Small intestine (tissue), 7 donors: ENCODE results near the gene KDM7A. TPM values are rescaled to one million over a fixed set of nuclear protein-coding genes. Genes with fewer than 3 reads are reported as not detected.
"Not testable (repeated sequence)": the region's sequence is repeated elsewhere in the genome, so short reads cannot be mapped to it uniquely, and the experiment has no call there.

Experiments
- DNase-seq, 2 donors: peaks; one replicate each; pipeline versions ENCODE4 v3.0.0 to v3.0.0-alpha.2; 2013
- FAIRE-seq: peaks from 2 replicates; lab custom pipeline; 2012; peaks lifted over from hg19 to GRCh38; lab: Jason Lieb, UNC
- H3K27ac ChIP-seq, 3 donors: one replicate each; pipeline ENCODE4 v1.5.1; 2013; ENCODE audit warnings: low read length in 2 of 3, mild to moderate bottlenecking in 2 of 3, control low read depth in 1 of 3, inconsistent platforms in 1 of 3, low read depth in 1 of 3, moderate library complexity in 1 of 3
- H3K27me3 ChIP-seq, 3 donors: one replicate each; pipeline ENCODE4 v1.6.1; 2013; ENCODE audit warnings: low read length in 3 of 3, inconsistent platforms in 1 of 3; ENCODE audit not compliant: control insufficient read depth in 3 of 3, insufficient read depth in 3 of 3
- H3K36me3 ChIP-seq, 3 donors: one replicate each; pipeline ENCODE4 v1.6.1; 2013; ENCODE audit warnings: low read length in 3 of 3, inconsistent platforms in 1 of 3, low read depth in 1 of 3, mild to moderate bottlenecking in 1 of 3, moderate library complexity in 1 of 3; ENCODE audit not compliant: control insufficient read depth in 3 of 3, insufficient read depth in 2 of 3
- H3K4me1 ChIP-seq, 3 donors: one replicate each; pipeline ENCODE4 v1.6.1; 2013; ENCODE audit warnings: low read length in 2 of 3, inconsistent platforms in 1 of 3, low read depth in 1 of 3, mild to moderate bottlenecking in 1 of 3, moderate library complexity in 1 of 3; ENCODE audit not compliant: control insufficient read depth in 3 of 3, insufficient read depth in 2 of 3
- H3K4me3 ChIP-seq, 3 donors: one replicate each; pipeline ENCODE4 v1.5.1; 2013; ENCODE audit warnings: low read length in 3 of 3, control low read depth in 1 of 3, inconsistent platforms in 1 of 3, low read depth in 1 of 3, mild to moderate bottlenecking in 1 of 3, moderate library complexity in 1 of 3
- H3K9me3 ChIP-seq, 2 donors: one replicate each; pipeline ENCODE4 v1.6.1; 2013; ENCODE audit warnings: low read depth in 1 of 2, low read length in 1 of 2; ENCODE audit not compliant: control insufficient read depth in 2 of 2, insufficient read depth in 1 of 2
- WGBS, 3 donors: extraction: QIAGEN DNeasy Blood & Tissue Kit; methylation state at CpG; one replicate each; pipeline ENCODE4 v1.1.7; 2013; 5-methylcytosine and 5-hydroxymethylcytosine counted together
- polyA plus RNA-seq, 4 donors: library from polyadenylated mRNA; stranded (reverse) in 3 of 4; unstranded in 1 of 4; fragments of 200-250 nt in 3 of 4; fragments of 120-200 nt in 1 of 4; gene quantifications; one replicate each; pipeline versions ENCODE4 v1.2.1 to v1.2.3, GENCODE V29; 2013
- donor health status: healthy with polysubstance abuse.
- donor health status: control.
- donor health status: control.
- donor health status: Bipolar disorder and iron deficiency.
- donor health status: healthy.

The KDM7A gene
- polyA plus RNA-seq, 4 donors = 6.2 to 14.1 (median 7.9) TPM

DNA sequence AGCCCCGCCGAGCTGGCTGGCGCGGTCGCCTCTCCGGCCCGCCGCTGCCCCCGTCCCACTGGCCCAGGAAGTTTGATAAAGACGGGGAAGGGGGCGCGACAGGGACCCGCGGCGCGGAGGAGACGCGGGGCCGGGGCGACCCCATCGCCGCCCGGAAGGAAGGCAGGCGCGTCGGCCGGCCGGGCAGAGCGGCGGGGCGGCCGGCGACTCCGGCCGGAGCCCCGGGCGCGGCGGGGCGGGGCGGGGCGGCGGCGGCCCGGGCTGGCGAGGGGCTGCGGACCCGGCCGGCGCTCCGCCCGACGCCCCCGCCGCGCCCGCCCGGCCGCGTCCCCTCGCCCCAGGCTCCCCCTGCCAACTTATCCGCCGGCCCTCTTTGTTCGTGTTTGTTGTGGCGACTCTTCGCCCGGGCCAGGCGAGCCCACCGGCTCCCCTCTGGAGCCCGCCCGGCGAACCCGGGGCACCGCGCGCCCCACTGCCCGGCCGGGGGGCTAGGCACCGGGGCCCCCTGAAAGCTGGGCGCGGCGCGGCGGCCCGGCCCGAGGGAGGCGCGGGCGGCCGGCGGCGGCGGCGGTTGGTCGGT lies 571 bp downstream of the KDM7A start:
- Histone ChIP-seq H3K4me3 (peak overlapping the region; percentile 59 to 100 (median 100)), H3K36me3 (no peaks in the 10 kb centered on the region), H3K27ac (peak overlapping the region; percentile 76 to 99 (median 97)), H3K27me3 (no peaks in the 10 kb centered on the region), H3K9me3 (peaks cover 0 to 5% of the 10 kb centered on the region in 2 donors), H3K4me1 (peaks cover 0 to 4% (median 0%) of the 10 kb centered on the region in 3 donors)
- no peak for FAIRE-seq
- WGBS, 3 donors = 0 to 1% (median 1%) methylated on average over 10 to 95 of the region's 95 CpGs
- DNase-seq = no peak

DNA sequence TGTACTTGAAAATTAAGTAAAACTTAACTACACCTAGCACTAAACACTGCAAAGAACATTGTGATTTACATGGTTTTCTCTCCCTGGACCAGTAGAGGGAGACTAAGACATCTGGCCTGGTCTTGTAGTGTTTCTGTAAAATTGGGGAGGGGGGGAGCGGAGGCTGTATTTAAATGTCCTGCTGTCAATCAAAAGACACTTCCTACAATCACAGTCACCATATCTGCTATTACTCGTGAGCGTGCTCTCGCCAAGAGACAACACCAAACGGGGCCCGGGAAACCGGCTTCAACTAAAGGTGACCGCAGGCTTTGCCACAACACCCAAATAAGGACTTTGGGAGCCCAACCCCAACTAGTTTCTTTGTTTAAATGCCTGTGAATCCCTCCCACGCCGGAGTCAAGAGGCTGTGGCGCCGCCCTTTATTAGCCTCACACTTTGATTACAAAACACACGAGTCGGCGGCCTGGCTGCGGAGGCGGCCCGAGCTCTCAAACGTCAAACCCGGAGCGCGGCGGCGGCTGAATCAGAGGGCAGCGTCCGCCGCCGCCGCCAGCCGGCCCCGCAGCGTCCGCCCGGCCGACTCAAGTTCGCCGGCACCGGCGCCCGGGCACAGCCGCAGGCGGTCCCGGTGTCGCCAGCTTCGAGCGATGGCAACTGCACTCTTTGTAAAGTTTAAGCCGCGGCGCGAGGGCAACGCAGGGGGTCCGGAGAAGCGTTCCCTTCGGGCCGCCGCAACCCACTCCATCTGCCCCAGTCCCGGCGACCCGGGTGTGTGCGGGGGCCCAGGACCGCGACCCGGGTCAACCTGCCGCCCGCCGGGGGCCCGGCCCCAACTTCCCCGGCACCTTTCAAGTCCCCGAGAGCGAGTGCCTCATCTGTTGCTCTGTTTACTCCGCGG lies 1.3 kb downstream of the KDM7A start:
- 0% methylated on average over 54 to 72 of the region's 72 CpGs for WGBS, 3 donors
- H3K36me3 ChIP-seq = no peaks in the 10 kb centered on the region
- H3K27me3 ChIP-seq = no peaks in the 10 kb centered on the region
- peaks cover 4 to 6% (median 4%) of the 10 kb centered on the region in 3 donors for H3K4me1 ChIP-seq
- peak overlapping the region; percentile 76 to 99 (median 97) for H3K27ac ChIP-seq
- FAIRE-seq (no peak), DNase-seq (peak; percentile 94 to 97)
- H3K9me3 ChIP-seq = peaks cover 0 to 5% of the 10 kb centered on the region in 2 donors
- H3K4me3 ChIP-seq = peak overlapping the region; percentile 59 to 100 (median 100)

DNA sequence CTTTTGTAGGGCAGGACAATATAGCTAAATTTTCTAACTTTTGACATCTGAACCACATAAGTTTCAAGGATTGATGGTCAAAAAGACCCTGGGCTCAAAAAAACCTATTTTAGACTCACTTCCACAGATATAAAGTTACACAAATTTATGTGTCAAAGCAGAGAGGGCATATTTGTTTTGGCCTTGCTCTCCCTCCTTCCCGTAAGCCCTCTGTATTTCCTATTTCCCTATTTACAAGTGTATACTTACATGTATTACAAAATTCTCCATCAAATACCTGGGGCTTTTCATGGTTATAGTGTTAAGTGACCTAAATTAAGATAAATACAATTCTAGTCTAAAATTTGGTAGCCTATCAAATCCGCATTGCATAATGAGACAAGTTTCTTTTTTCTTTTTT lies 2.6 kb downstream of the KDM7A start:
- no peak overlapping the region for H3K4me3 ChIP-seq
- whole genome bisulfite sequencing, 3 donors = 78 to 85% (median 80%) methylated on average over 2 of the region's 2 CpGs

DNA sequence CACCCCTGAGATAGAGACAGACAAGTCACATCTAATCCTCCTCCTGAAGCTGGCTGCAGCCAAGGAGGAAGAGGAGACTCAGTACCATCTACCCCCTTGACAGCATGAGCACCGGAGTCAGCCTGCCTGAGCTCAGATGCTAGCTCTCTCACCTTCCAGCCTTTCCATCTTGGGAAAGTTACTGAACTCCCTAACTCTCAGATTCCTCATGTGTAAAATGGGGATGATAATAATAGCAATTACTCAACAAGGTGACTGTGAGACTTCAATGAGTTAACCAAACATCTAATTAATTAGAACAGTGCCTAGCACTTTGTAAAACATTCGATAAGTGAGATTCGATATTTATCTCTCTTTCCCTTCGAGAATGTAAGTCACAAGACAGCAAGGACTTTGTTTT lies 6.4 kb downstream of the KDM7A start:
- WGBS, 3 donors = 36 to 69% (median 45%) methylated on average over 4 of the region's 4 CpGs

More for the DNA sequence above, 2.6 kb downstream of the KDM7A start:
- no peaks in the 10 kb centered on the region for H3K27me3 ChIP-seq
- peaks cover 0 to under 1% of the 10 kb centered on the region in 2 donors for H3K9me3 ChIP-seq
- peaks cover 4 to 9% (median 4%) of the 10 kb centered on the region in 3 donors for H3K4me1 ChIP-seq
- no peaks in the 10 kb centered on the region for H3K36me3 ChIP-seq
- no peak overlapping the region for H3K27ac ChIP-seq
- DNase-seq (no peak), FAIRE-seq (no peak)

DNA sequence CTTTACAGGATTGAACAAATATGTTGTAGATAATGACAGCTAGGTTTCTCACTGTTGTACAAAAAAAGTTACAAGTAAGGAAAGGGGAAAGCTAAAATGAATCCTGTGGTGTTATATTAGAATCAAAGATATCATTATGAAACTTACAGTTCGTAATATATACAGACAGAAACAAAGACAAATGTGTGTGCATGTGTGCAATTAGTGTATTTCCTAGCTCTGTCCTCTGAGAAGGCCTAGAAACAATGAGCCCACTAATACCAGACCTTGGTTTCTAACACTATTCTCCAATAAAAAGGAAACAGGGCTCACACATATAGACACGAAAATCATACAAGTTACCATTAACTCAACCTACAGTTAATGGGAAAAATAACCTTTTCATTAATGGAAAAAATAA lies 8.0 kb downstream of the KDM7A start:
- no peaks in the 10 kb centered on the region for H3K27me3 ChIP-seq
- H3K4me3 ChIP-seq = no peak overlapping the region
- no peak for FAIRE-seq
- H3K27ac ChIP-seq = no peak overlapping the region
- peaks cover 0 to 13% (median 7%) of the 10 kb centered on the region in 3 donors for H3K4me1 ChIP-seq
- no peaks in the 10 kb centered on the region for H3K9me3 ChIP-seq
- WGBS, 3 donors = 57 to 61% (median 60%) methylated on average over 2 of the region's 2 CpGs
- no peak for DNase-seq
- no peaks in the 10 kb centered on the region for H3K36me3 ChIP-seq

More for the DNA sequence above, 6.4 kb downstream of the KDM7A start:
- Histone ChIP-seq H3K27ac (no peak overlapping the region), H3K4me3 (no peak overlapping the region), H3K27me3 (no peaks in the 10 kb centered on the region), H3K4me1 (peaks cover 2 to 9% (median 7%) of the 10 kb centered on the region in 3 donors), H3K9me3 (no peaks in the 10 kb centered on the region), H3K36me3 (no peaks in the 10 kb centered on the region)
- DNase-seq = no peak
- no peak for FAIRE-seq

DNA sequence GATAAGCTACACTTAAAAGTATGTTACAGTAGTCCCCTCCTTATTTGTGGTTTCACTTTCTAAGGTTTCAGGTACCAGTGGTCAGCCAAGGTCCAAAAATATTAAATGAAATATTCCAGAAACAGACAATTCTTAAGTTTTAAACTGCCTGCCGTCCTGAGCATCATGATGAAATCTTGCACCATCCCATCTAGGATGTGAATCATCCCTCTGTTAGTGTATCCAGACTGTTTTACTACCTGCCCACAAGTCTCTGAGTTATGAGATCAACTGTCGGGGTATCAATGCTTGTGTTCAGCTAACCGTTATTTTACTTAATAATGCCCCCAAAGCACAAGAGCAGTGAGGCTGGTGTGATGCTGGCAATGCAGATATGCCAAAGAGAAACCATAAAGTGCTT lies 11.4 kb downstream of the KDM7A start:
- no peak overlapping the region for H3K27ac ChIP-seq
- DNase-seq (no peak), FAIRE-seq (no peak)
- peaks cover 4 to 9% (median 7%) of the 10 kb centered on the region in 3 donors for H3K4me1 ChIP-seq
- no peaks in the 10 kb centered on the region for H3K27me3 ChIP-seq
- no peaks in the 10 kb centered on the region for H3K36me3 ChIP-seq
- H3K4me3 ChIP-seq = no peak overlapping the region
- H3K9me3 ChIP-seq = no peaks in the 10 kb centered on the region
- WGBS, 3 donors = 32 to 66% (median 55%) methylated on average over 3 of the region's 3 CpGs

DNA sequence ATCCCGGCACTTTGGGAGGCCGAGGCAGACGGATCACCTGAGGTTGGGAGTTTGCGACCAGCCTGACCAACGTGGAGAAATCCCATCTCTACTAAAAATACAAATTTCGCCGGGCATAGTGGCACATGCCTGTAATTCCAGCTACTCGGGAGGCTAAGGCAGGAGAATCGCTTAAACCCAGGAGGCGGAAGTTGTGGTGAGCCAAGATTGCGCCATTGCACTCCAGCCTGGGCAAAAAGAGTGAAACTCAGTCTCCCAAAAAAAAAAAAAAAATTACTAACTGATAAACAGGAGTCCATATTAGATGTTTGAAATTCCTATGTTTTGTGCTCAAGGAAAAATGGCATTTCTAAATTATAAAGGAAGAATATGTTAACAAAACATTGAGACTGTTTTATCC lies 14.7 kb downstream of the KDM7A start:
- not testable (repeated sequence) for H3K27ac ChIP-seq, DNase-seq, H3K9me3 ChIP-seq, H3K36me3 ChIP-seq, FAIRE-seq, H3K4me3 ChIP-seq, H3K27me3 ChIP-seq
- peaks cover 6 to 13% (median 6%) of the 10 kb centered on the region in 3 donors for H3K4me1 ChIP-seq
- 92 to 96% (median 94%) methylated on average over 11 of the region's 11 CpGs for WGBS, 3 donors

DNA sequence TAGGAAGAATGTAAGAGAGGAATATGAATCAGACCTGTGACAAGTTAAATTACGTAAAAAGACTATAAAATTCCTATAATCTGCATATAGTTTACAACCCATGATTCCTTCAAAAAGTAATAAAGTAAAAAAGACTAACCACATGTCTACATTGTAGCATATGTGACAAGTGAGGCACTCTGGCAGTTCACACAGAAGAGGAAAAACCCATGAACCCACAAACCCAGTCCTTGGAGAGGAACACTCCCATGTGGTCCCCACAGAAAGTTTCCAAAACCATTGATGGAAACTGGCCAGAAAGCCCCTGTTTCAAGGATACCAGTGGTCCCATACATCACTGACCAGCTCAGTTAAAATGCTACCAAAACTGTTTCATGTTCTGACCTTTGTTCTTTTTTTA lies 15.7 kb downstream of the KDM7A start:
- FAIRE-seq (no peak), DNase-seq (no peak)
- Histone ChIP-seq H3K27me3 (no peaks in the 10 kb centered on the region), H3K4me3 (no peak overlapping the region), H3K9me3 (no peaks in the 10 kb centered on the region), H3K27ac (peak overlapping the region in 1 of 3 donors; percentile 49), H3K4me1 (peaks cover 5 to 13% (median 6%) of the 10 kb centered on the region in 3 donors), H3K36me3 (peaks cover 0 to 2% (median 0%) of the 10 kb centered on the region in 3 donors)
- WGBS, 3 donors = 21 to 61% (median 52%) methylated on average over 1 of the region's 1 CpG
